ENCODE data around the gene GOLGA8J. TPM values are rescaled to one million over a fixed set of nuclear protein-coding genes. Genes with fewer than 3 reads are reported as not detected.
"Not testable (repeated sequence)": the region's sequence is repeated elsewhere in the genome, so short reads cannot be mapped to it uniquely, and the experiment has no call there.

The GOLGA8J gene
- total RNA-seq, 1 donor from 2014 or later = not detected

GRCh38 chr15:30073915-30074314 lies 8.8 kb upstream of the GOLGA8J start:
- no peak for DNase-seq (ENCODE audit: low spot score)

GRCh38 chr15:30080816-30081215 lies 1.9 kb upstream of the GOLGA8J start:
- not testable (repeated sequence) for DNase-seq (ENCODE audit: low spot score)

- not testable (repeated sequence) for DNase-seq (ENCODE audit: low spot score)
Measured at GRCh38 chr15:30097827-30098226, 15.1 kb downstream of the GOLGA8J start.

- not testable (repeated sequence) for DNase-seq (ENCODE audit: low spot score)
Measured at GRCh38 chr15:30102890-30103289, 20.1 kb downstream of the GOLGA8J start.

GRCh38 chr15:30103941-30104507 lies 21.3 kb downstream of the GOLGA8J start:
- DNase-seq (ENCODE audit: low spot score) = not testable (repeated sequence)

GRCh38 chr15:30110591-30110990 lies 27.8 kb downstream of the GOLGA8J start:
- not testable (repeated sequence) for DNase-seq (ENCODE audit: low spot score)

GRCh38 chr15:30130066-30130465 lies 47.3 kb downstream of the GOLGA8J start:
- DNase-seq (ENCODE audit: low spot score) = not testable (repeated sequence)

- DNase-seq (ENCODE audit: low spot score) = not testable (repeated sequence)
Measured at GRCh38 chr15:30134751-30135150, 52.0 kb downstream of the GOLGA8J start, which contains the start of gene GOLGA8T. Gene GOLGA8T (plus strand): TSS chr15:30135051. CDS start chr15:30135149, 98 bp downstream.

Other genes with a start within 250 kb of the GOLGA8J start
- gene GOLGA8T, start 52.1 kb downstream of the GOLGA8J start, total RNA-seq = 0.66 TPM

Data from mucosa of gallbladder (tissue), 1 donor.